Activated CD8-positive, alpha-beta memory T cell treated with anti-CD3 and anti-CD28 coated beads for 1 hour (primary cell): ENCODE data around the gene TSPY4.
"Not testable (repeated sequence)": the region's sequence is repeated elsewhere in the genome, so short reads cannot be mapped to it uniquely, and the experiment has no call there.

ENCODE experiments used
- DNase-seq, 2 donors: peaks; one replicate each; pipeline ENCODE4 v3.0.0-alpha.2; 2020; ENCODE audit warnings: low read depth in 1 of 2; ENCODE audit errors: extremely low read depth in 1 of 2

The TSPY4 gene, protein sequence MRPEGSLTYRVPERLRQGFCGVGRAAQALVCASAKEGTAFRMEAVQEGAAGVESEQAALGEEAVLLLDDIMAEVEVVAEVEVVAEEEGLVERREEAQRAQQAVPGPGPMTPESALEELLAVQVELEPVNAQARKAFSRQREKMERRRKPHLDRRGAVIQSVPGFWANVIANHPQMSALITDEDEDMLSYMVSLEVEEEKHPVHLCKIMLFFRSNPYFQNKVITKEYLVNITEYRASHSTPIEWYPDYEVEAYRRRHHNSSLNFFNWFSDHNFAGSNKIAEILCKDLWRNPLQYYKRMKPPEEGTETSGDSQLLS

DNA sequence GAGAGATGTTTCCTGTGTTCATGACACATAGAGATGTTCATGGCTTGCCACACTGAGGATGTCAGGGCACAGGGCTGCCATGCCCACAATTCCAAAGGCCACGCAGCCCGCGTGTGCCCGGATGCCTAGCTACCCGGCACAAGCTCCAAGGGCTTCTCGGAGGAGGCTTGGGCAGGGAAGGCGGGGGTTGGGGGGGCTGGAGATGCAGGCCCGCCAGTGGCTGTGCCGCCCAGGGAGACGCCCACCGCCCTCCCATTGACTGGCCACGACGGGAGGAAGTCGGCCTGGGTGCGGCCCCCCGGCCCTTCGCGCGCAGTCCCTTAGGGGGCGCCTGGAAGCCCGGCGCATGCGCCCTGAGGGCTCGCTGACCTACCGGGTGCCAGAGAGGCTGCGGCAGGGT is at the start of gene TSPY4:
TSPY4 (plus strand) TSS at position 301 of the 400 bp plus-strand sequence; CDS start at position 347, 46 bp downstream.
- DNase-seq, result not testable (repeated sequence)

DNA sequence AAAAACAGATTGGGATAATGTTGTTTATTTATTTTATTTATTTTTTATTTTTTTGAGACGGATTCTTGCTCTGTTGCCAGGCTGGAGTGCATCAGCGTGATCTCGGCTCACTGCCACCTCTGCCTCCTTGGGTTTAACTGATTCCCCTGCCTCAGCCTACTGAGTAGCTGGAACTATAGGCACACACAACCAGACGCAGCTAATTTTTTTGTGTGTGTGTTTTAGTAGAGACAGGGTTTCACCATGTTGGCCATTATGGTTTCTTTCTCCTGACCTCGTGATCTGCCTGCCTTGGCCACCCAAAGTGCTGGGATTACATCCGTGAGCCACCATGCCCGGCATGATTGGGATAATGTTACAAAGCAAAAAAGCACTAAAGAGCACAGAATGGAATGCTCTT is 16.3 kb upstream of the TSPY4 start:
- DNase-seq, result no peak

DNA sequence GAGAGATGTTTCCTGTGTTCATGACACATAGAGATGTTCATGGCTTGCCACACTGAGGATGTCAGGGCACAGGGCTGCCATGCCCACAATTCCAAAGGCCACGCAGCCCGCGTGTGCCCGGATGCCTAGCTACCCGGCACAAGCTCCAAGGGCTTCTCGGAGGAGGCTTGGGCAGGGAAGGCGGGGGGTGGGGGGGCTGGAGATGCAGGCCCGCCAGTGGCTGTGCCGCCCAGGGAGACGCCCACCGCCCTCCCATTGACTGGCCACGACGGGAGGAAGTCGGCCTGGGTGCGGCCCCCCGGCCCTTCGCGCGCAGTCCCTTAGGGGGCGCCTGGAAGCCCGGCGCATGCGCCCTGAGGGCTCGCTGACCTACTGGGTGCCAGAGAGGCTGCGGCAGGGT is 20.2 kb downstream of the TSPY4 start, which contains the start of gene TSPY8:
TSPY8 (plus strand) TSS at position 301 of the 400 bp plus-strand sequence; CDS start at position 347, 46 bp downstream.
- DNase-seq, result not testable (repeated sequence)
